ENCODE measurements around the gene ANKZF1. TPM values are rescaled to one million over a fixed set of nuclear protein-coding genes. Genes with fewer than 3 reads are reported as not detected.

ANKZF1 gene
- total RNA-seq, 1 experiment from 2014 or later, result 36.2 TPM

DNA sequence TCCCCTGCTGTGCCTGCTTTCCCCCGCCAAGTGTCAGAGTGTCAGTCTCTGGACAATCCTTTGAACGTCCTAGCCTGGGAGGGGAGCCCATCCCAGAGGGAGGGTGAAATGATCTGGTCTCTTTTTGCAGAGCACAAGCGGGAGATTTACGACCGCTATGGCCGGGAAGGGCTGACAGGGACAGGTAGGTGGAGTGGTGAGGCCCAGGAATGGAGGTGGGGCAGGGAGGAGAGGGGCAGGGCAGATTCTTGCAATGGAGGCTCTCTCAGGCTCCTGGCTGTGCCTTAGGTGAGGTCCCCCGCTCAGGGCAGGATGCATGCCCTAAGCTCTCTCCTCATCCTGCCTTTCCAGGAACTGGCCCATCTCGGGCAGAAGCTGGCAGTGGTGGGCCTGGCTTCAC, 52.0 kb downstream of the ANKZF1 start:
- intact Hi-C loops (cut with micrococcal nuclease; ENCODE audit: unreplicated experiment), result no loop called here
- H3K9me3 ChIP-seq (ENCODE audit: control insufficient read depth, insufficient read depth, low read depth, low read length), result no peaks in the 10 kb centered on the region
- H3K4me3 ChIP-seq (ENCODE audit: low read depth in 2 of 2, low read length in 2 of 2), result no peak overlapping the region
- ChIA-PET POLR2A (no interaction called here), CTCF (no interaction called here)
- no TSS peak for BruUV-seq (replicated peaks)
- no peaks in the 10 kb centered on the region for H3K27me3 ChIP-seq (ENCODE audit: control insufficient read depth, insufficient read depth, low read length)
- ATAC-seq (no peak), DNase-seq (ENCODE audit: low read depth, low spot score) (no peak)
- H3K36me3 ChIP-seq (ENCODE audit: control insufficient read depth, insufficient read depth, low read length), result no peaks in the 10 kb centered on the region; the same call in 1 of the 2 replicates
- TF ChIP-seq TCF7L2 (IDR thresholded peaks at IDR 0.05; ENCODE audit: low read depth, low read length) (no peak), POLR2AphosphoS5 (IDR thresholded peaks at IDR 0.05; ENCODE audit: low read depth, low read length) (no peak), SIN3A (IDR thresholded peaks at IDR 0.05; ENCODE audit: borderline replicate concordance, insufficient read depth, low read depth, low read length) (no peak), REST (IDR thresholded peaks at IDR 0.05; ENCODE audit: insufficient read depth in 1 of 2, low read depth in 2 of 2, low read length in 1 of 2) (no peak)
- TF ChIP-seq, protein P1, sequence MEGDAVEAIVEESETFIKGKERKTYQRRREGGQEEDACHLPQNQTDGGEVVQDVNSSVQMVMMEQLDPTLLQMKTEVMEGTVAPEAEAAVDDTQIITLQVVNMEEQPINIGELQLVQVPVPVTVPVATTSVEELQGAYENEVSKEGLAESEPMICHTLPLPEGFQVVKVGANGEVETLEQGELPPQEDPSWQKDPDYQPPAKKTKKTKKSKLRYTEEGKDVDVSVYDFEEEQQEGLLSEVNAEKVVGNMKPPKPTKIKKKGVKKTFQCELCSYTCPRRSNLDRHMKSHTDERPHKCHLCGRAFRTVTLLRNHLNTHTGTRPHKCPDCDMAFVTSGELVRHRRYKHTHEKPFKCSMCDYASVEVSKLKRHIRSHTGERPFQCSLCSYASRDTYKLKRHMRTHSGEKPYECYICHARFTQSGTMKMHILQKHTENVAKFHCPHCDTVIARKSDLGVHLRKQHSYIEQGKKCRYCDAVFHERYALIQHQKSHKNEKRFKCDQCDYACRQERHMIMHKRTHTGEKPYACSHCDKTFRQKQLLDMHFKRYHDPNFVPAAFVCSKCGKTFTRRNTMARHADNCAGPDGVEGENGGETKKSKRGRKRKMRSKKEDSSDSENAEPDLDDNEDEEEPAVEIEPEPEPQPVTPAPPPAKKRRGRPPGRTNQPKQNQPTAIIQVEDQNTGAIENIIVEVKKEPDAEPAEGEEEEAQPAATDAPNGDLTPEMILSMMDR (IDR thresholded peaks at IDR 0.05), result no peak
- H3K4me1 ChIP-seq (ENCODE audit: control insufficient read depth, insufficient read depth, low read length), result peaks cover 21% of the 10 kb centered on the region
- in situ Hi-C loops (cut with HindIII; ENCODE audit: low pct_unique_long_range_greater_than_20kb, low sequenced_read_pairs), result no loop called here
- no peak overlapping the region for H3K27ac ChIP-seq (ENCODE audit: low read length)

DNA sequence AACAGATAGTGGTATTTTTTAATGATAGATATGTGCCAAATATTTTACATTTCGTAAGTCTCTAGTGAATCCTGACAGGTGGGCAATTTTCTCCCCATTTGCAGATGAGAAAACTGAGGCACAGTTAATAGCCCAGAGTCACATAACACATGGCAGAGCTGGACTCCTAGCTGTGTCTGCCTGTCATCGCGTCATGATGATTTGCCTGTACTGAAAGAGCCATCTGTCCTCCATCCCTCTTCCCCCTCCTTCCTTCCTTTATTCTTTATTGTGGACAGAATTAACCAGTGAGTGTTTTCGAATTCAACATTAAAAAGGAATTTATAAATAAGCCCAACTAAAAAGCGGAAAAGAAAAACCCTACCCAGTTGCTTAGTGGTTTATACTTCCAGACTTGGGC, 52.8 kb downstream of the ANKZF1 start:
- no peak for TF ChIP-seq SIN3A (IDR thresholded peaks at IDR 0.05; ENCODE audit: borderline replicate concordance, insufficient read depth, low read depth, low read length)
- no peak for TF ChIP-seq REST (IDR thresholded peaks at IDR 0.05; ENCODE audit: insufficient read depth in 1 of 2, low read depth in 2 of 2, low read length in 1 of 2)
- no peak for TF ChIP-seq POLR2AphosphoS5 (IDR thresholded peaks at IDR 0.05; ENCODE audit: low read depth, low read length)
- Histone ChIP-seq H3K27me3 (ENCODE audit: control insufficient read depth, insufficient read depth, low read length) (no peaks in the 10 kb centered on the region), H3K4me1 (ENCODE audit: control insufficient read depth, insufficient read depth, low read length) (peaks cover 18% of the 10 kb centered on the region), H3K4me3 (ENCODE audit: low read depth in 2 of 2, low read length in 2 of 2) (no peak overlapping the region), H3K36me3 (ENCODE audit: control insufficient read depth, insufficient read depth, low read length) (no peaks in the 10 kb centered on the region; the same call in 1 of the 2 replicates), H3K27ac (ENCODE audit: low read length) (no peak overlapping the region), H3K9me3 (ENCODE audit: control insufficient read depth, insufficient read depth, low read depth, low read length) (no peaks in the 10 kb centered on the region)
- BruUV-seq (replicated peaks), result no TSS peak
- ATAC-seq, result no peak
- CTCF ChIA-PET, result no interaction called here
- intact Hi-C loops (cut with micrococcal nuclease; ENCODE audit: unreplicated experiment) (no loop called here), in situ Hi-C loops (cut with HindIII; ENCODE audit: low pct_unique_long_range_greater_than_20kb, low sequenced_read_pairs) (no loop called here)
- POLR2A ChIA-PET, result no interaction called here
- DNase-seq (ENCODE audit: low read depth, low spot score), result no peak
